ENCODE data around the gene TMTC4.
"Not testable (repeated sequence)": the region's sequence is repeated elsewhere in the genome, so short reads cannot be mapped to it uniquely, and the experiment has no call there.

TMTC4 gene

DNA sequence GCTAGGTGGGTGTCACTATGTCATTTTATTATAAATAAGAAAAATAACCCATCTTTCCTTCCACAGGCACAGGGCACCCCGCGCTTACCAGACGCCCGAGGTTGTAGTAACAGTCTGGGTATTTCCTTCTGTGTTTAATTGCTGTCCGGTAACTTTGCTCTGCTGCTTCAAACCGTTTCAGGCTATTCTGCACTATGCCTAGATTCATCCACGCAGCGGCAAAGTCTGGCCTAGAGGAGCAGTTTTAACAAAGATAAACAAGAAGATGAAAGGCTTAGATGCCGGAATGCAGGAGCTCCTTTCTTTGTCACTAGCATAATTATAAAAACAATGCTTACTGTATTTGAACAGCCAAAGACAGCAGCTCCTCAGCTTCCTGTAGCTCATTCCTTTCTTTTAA lies 49.1 kb downstream of the TMTC4 start:
- no peak overlapping the region for H3K4me2 ChIP-seq (ENCODE audit: low read length)
- no peak overlapping the region for H3K4ac ChIP-seq (ENCODE audit: low read depth, low read length)
- WGBS (ENCODE audit: extremely low coverage, insufficient coverage, low lambda C conversion rate), result no CpG with 5 or more reads among the region's 9 CpGs
- no peak overlapping the region for H4K8ac ChIP-seq (ENCODE audit: low read depth, low read length)
- no peaks in the 10 kb centered on the region for H3K4me1 ChIP-seq (ENCODE audit: control insufficient read depth, low read depth, low read length)
- DNase-seq, result no peak
- no peak overlapping the region for H3K9ac ChIP-seq (ENCODE audit: low read length)
- no peak overlapping the region for H3K18ac ChIP-seq (ENCODE audit: low read length)
- H3K56ac ChIP-seq (ENCODE audit: low read length), result no peak overlapping the region
- no peaks in the 10 kb centered on the region for H3K79me2 ChIP-seq (ENCODE audit: control insufficient read depth, insufficient read depth, low read length)
- no peak overlapping the region for H2AK5ac ChIP-seq (ENCODE audit: low read length)
- no peak overlapping the region for H2BK15ac ChIP-seq (replicated peaks; ENCODE audit: low read depth)
- H3K27me3 ChIP-seq (ENCODE audit: insufficient read depth, low read length, poor library complexity), result no peaks in the 10 kb centered on the region
- no peak overlapping the region for H3K4me3 ChIP-seq (ENCODE audit: low read length)
- peaks cover 2% of the 10 kb centered on the region for H3K36me3 ChIP-seq (ENCODE audit: control insufficient read depth, insufficient read depth, low read length)
- no peak overlapping the region for H2BK5ac ChIP-seq (ENCODE audit: low read length)
- no peak overlapping the region for H3K23ac ChIP-seq (ENCODE audit: low read length)
- no peak overlapping the region for H3K27ac ChIP-seq (ENCODE audit: low read depth, low read length)
- no peak overlapping the region for H4K5ac ChIP-seq (ENCODE audit: low read length)
- H3K79me1 ChIP-seq (ENCODE audit: low read length), result no peaks in the 10 kb centered on the region
- H2BK120ac ChIP-seq (ENCODE audit: low read depth, low read length), result no peak overlapping the region

GRCh38 chr13:100620792-100621191 lies 53.8 kb downstream of the TMTC4 start:
- Histone ChIP-seq H3K79me2 (ENCODE audit: control insufficient read depth, insufficient read depth, low read length) (no peaks in the 10 kb centered on the region), H2BK5ac (ENCODE audit: low read length) (no peak overlapping the region), H4K8ac (ENCODE audit: low read depth, low read length) (no peak overlapping the region), H3K56ac (ENCODE audit: low read length) (no peak overlapping the region), H3K4me2 (ENCODE audit: low read length) (no peak overlapping the region), H2AK5ac (ENCODE audit: low read length) (no peak overlapping the region), H4K5ac (ENCODE audit: low read length) (no peak overlapping the region), H3K36me3 (ENCODE audit: control insufficient read depth, insufficient read depth, low read length) (no peaks in the 10 kb centered on the region), H2BK15ac (replicated peaks; ENCODE audit: low read depth) (no peak overlapping the region), H3K4me3 (ENCODE audit: low read length) (no peak overlapping the region), H3K23ac (ENCODE audit: low read length) (no peak overlapping the region), H3K79me1 (ENCODE audit: low read length) (no peaks in the 10 kb centered on the region), H3K27ac (ENCODE audit: low read depth, low read length) (no peak overlapping the region), H3K9ac (ENCODE audit: low read length) (no peak overlapping the region), H2BK120ac (ENCODE audit: low read depth, low read length) (no peak overlapping the region), H3K4me1 (ENCODE audit: control insufficient read depth, low read depth, low read length) (no peaks in the 10 kb centered on the region), H3K4ac (ENCODE audit: low read depth, low read length) (no peak overlapping the region), H3K18ac (ENCODE audit: low read length) (no peak overlapping the region), H3K27me3 (ENCODE audit: insufficient read depth, low read length, poor library complexity) (no peaks in the 10 kb centered on the region)
- no peak for DNase-seq
- no CpG with 5 or more reads among the region's 4 CpGs for WGBS (ENCODE audit: extremely low coverage, insufficient coverage, low lambda C conversion rate)

DNA sequence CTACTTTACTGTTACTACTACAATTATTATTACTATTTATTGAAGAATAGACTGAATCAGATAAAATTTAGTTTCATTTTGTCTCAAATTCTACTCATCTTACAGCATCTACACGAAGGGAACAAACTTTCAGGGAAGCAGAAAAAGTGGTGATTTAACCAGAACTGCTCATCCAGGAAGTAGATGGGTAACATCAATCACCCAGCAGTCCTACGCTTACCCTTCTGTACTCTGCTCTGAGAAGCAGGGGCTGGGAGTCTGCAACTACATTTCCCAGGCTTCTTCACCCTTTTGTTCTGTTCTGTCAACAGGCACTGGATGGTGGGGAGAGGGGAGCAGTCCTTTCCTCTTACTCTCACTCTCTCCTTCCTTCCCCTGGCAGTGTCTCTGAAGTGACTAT lies 54.7 kb downstream of the TMTC4 start:
- Histone ChIP-seq H3K36me3 (ENCODE audit: control insufficient read depth, insufficient read depth, low read length) (no peaks in the 10 kb centered on the region), H3K4me3 (ENCODE audit: low read length) (no peak overlapping the region), H2AK5ac (ENCODE audit: low read length) (no peak overlapping the region), H3K4ac (ENCODE audit: low read depth, low read length) (no peak overlapping the region), H4K8ac (ENCODE audit: low read depth, low read length) (no peak overlapping the region), H3K27me3 (ENCODE audit: insufficient read depth, low read length, poor library complexity) (no peaks in the 10 kb centered on the region), H3K4me2 (ENCODE audit: low read length) (no peak overlapping the region), H3K18ac (ENCODE audit: low read length) (no peak overlapping the region), H3K79me1 (ENCODE audit: low read length) (no peaks in the 10 kb centered on the region), H3K9ac (ENCODE audit: low read length) (no peak overlapping the region), H3K4me1 (ENCODE audit: control insufficient read depth, low read depth, low read length) (no peaks in the 10 kb centered on the region), H2BK5ac (ENCODE audit: low read length) (no peak overlapping the region), H3K56ac (ENCODE audit: low read length) (no peak overlapping the region), H4K5ac (ENCODE audit: low read length) (no peak overlapping the region), H3K23ac (ENCODE audit: low read length) (no peak overlapping the region), H2BK120ac (ENCODE audit: low read depth, low read length) (no peak overlapping the region), H2BK15ac (replicated peaks; ENCODE audit: low read depth) (no peak overlapping the region), H3K79me2 (ENCODE audit: control insufficient read depth, insufficient read depth, low read length) (no peaks in the 10 kb centered on the region), H3K27ac (ENCODE audit: low read depth, low read length) (no peak overlapping the region)
- WGBS (ENCODE audit: extremely low coverage, insufficient coverage, low lambda C conversion rate), result no CpG with 5 or more reads among the region's 2 CpGs
- DNase-seq, result no peak

- H2BK120ac ChIP-seq (ENCODE audit: low read depth, low read length); H3K56ac ChIP-seq (ENCODE audit: low read length); H3K18ac ChIP-seq (ENCODE audit: low read length); H3K79me1 ChIP-seq (ENCODE audit: low read length); H3K79me2 ChIP-seq (ENCODE audit: control insufficient read depth, insufficient read depth, low read length); H2BK5ac ChIP-seq (ENCODE audit: low read length); H4K8ac ChIP-seq (ENCODE audit: low read depth, low read length); H2AK5ac ChIP-seq (ENCODE audit: low read length); H4K5ac ChIP-seq (ENCODE audit: low read length); H3K4ac ChIP-seq (ENCODE audit: low read depth, low read length); H3K4me1 ChIP-seq (ENCODE audit: control insufficient read depth, low read depth, low read length); H3K27me3 ChIP-seq (ENCODE audit: insufficient read depth, low read length, poor library complexity); DNase-seq; H3K9ac ChIP-seq (ENCODE audit: low read length); H3K4me3 ChIP-seq (ENCODE audit: low read length); H2BK15ac ChIP-seq (replicated peaks; ENCODE audit: low read depth); H3K4me2 ChIP-seq (ENCODE audit: low read length); H3K23ac ChIP-seq (ENCODE audit: low read length); H3K27ac ChIP-seq (ENCODE audit: low read depth, low read length); H3K36me3 ChIP-seq (ENCODE audit: control insufficient read depth, insufficient read depth, low read length): not testable (repeated sequence)
- WGBS (ENCODE audit: extremely low coverage, insufficient coverage, low lambda C conversion rate), result no CpG with 5 or more reads among the region's 24 CpGs
These were observed 55.7 kb downstream of the TMTC4 start for GRCh38 chr13:100618897-100619296.

GRCh38 chr13:100613031-100613430 lies 61.6 kb downstream of the TMTC4 start:
- no peak overlapping the region for H2BK15ac ChIP-seq (replicated peaks; ENCODE audit: low read depth)
- H3K27ac ChIP-seq (ENCODE audit: low read depth, low read length), result no peak overlapping the region
- H3K4me2 ChIP-seq (ENCODE audit: low read length), result no peak overlapping the region
- no peak overlapping the region for H3K4me3 ChIP-seq (ENCODE audit: low read length)
- no peak overlapping the region for H3K56ac ChIP-seq (ENCODE audit: low read length)
- no peaks in the 10 kb centered on the region for H3K36me3 ChIP-seq (ENCODE audit: control insufficient read depth, insufficient read depth, low read length)
- no peak overlapping the region for H3K23ac ChIP-seq (ENCODE audit: low read length)
- no peak overlapping the region for H4K8ac ChIP-seq (ENCODE audit: low read depth, low read length)
- H3K27me3 ChIP-seq (ENCODE audit: insufficient read depth, low read length, poor library complexity), result no peaks in the 10 kb centered on the region
- H3K4me1 ChIP-seq (ENCODE audit: control insufficient read depth, low read depth, low read length), result no peaks in the 10 kb centered on the region
- no peak overlapping the region for H2BK120ac ChIP-seq (ENCODE audit: low read depth, low read length)
- H3K4ac ChIP-seq (ENCODE audit: low read depth, low read length), result no peak overlapping the region
- H3K79me1 ChIP-seq (ENCODE audit: low read length), result no peaks in the 10 kb centered on the region
- no peak overlapping the region for H2BK5ac ChIP-seq (ENCODE audit: low read length)
- WGBS (ENCODE audit: extremely low coverage, insufficient coverage, low lambda C conversion rate), result no CpG with 5 or more reads among the region's 5 CpGs
- H3K9ac ChIP-seq (ENCODE audit: low read length), result no peak overlapping the region
- no peak overlapping the region for H4K5ac ChIP-seq (ENCODE audit: low read length)
- H3K79me2 ChIP-seq (ENCODE audit: control insufficient read depth, insufficient read depth, low read length), result no peaks in the 10 kb centered on the region
- no peak overlapping the region for H3K18ac ChIP-seq (ENCODE audit: low read length)
- no peak for DNase-seq
- no peak overlapping the region for H2AK5ac ChIP-seq (ENCODE audit: low read length)

DNA sequence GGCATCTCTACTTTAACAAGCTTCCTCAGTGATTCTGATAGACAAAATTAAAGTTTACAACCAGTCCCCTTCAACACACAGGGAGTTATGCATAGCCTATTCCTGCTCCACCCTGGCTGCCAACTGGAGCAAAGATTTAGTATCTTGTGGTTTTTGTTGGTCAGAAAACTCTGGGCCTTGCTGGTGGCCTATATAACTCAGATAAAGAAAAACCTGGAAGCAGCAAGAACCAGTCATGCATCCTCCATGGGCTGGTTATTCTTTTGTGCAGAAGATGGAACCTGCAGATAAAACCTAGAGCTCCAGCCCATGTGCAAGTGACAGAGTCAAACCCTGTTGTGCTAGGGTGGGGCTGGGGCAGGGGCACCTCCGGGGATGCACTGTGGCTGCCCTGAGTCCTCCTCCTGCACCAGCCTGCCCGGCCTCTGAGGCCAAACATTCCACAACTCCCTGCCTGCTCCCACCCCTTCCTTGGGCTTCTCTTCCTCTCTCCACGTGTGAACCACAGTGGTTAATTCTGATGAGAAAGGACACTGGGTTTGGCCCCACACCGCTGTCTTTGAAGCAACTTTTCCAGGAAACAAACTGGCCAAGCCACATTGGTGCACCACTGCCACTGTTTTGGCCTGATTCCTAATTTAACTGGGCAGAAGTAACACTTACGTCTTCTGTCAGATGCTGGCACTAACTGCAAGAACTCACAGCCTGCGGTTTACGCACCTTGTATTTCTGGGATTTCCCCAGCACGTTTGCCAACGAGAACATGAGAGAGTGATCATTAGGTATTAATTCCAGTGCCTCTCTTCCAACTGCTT lies 62.7 kb downstream of the TMTC4 start:
- no peaks in the 10 kb centered on the region for H3K4me1 ChIP-seq (ENCODE audit: control insufficient read depth, low read depth, low read length)
- H3K9ac ChIP-seq (ENCODE audit: low read length), result no peak overlapping the region
- no peaks in the 10 kb centered on the region for H3K79me1 ChIP-seq (ENCODE audit: low read length)
- H3K23ac ChIP-seq (ENCODE audit: low read length), result no peak overlapping the region
- no peak overlapping the region for H3K56ac ChIP-seq (ENCODE audit: low read length)
- no peak overlapping the region for H3K27ac ChIP-seq (ENCODE audit: low read depth, low read length)
- no peaks in the 10 kb centered on the region for H3K79me2 ChIP-seq (ENCODE audit: control insufficient read depth, insufficient read depth, low read length)
- H2BK5ac ChIP-seq (ENCODE audit: low read length), result no peak overlapping the region
- H3K27me3 ChIP-seq (ENCODE audit: insufficient read depth, low read length, poor library complexity), result no peaks in the 10 kb centered on the region
- no peak overlapping the region for H4K8ac ChIP-seq (ENCODE audit: low read depth, low read length)
- no peak overlapping the region for H2BK15ac ChIP-seq (replicated peaks; ENCODE audit: low read depth)
- H3K4me3 ChIP-seq (ENCODE audit: low read length), result no peak overlapping the region
- H3K4ac ChIP-seq (ENCODE audit: low read depth, low read length), result no peak overlapping the region
- no peak overlapping the region for H2AK5ac ChIP-seq (ENCODE audit: low read length)
- no peaks in the 10 kb centered on the region for H3K36me3 ChIP-seq (ENCODE audit: control insufficient read depth, insufficient read depth, low read length)
- H4K5ac ChIP-seq (ENCODE audit: low read length), result no peak overlapping the region
- H3K18ac ChIP-seq (ENCODE audit: low read length), result no peak overlapping the region
- H2BK120ac ChIP-seq (ENCODE audit: low read depth, low read length), result no peak overlapping the region
- H3K4me2 ChIP-seq (ENCODE audit: low read length), result no peak overlapping the region
- no peak for DNase-seq
- no CpG with 5 or more reads among the region's 9 CpGs for WGBS (ENCODE audit: extremely low coverage, insufficient coverage, low lambda C conversion rate)
